HPDE6-E6E7 (cell line): ENCODE data around the gene STXBP6.

Experiments used
- DNase-seq: peaks from one replicate; pipeline ENCODE4 v3.0.0; 2011; ENCODE audit warnings: missing footprints; ENCODE audit errors: extremely low spot score

The STXBP6 gene

DNA sequence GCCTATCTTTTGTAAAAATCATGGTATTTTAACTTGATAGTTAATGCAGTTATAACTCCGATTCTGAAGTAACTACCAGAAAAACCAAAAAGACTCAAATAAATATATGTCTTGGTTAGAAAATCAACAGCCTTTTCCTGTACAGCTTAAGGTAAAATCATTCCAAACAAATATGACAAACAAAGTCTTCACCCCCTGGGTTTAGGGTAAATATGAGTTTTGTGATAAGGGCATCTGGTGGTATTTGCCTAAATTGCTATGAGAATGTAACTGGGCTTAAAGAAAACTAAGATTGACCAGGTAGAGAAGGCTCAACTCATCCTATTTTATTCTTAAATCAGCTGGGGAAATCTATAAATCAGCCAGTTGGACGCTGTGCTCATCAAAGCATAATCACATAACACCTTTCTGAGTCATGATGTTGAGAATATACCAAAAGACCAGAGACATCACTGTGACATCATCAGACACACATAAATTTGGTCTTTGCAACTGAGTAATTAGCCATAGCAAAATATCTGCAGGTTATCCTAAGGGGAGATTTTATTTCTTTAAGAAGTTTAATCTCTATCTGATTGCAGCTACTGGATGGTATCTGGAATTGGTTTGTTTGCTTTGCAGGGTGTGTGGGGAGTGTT lies 133.9 kb downstream of the STXBP6 start:
- DNase-seq, result no peak

- no peak for DNase-seq
Measured at GRCh38 chr14:24915403-24915921, 134.5 kb downstream of the STXBP6 start.

DNA sequence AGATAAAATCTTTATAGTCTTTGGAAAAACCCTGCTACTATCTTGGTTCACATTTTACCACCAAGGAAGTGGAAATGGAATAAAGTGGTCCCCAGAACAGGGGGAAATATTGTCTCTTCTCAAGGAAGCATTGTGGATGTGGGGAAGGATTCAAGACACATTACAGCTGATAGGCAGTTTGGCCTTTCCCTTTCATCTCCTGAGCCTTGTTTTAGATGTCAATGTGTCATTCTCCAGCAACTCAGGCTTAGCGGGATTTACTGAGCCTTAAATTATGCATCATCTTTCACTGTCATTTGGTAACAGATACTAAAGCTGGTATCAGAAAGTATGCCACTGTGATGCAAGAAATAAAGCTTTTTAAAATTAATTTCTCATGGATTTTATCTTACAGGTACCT lies 136.2 kb downstream of the STXBP6 start:
- no peak for DNase-seq

GRCh38 chr14:24913021-24913420 lies 136.9 kb downstream of the STXBP6 start:
- DNase-seq, result no peak

DNA sequence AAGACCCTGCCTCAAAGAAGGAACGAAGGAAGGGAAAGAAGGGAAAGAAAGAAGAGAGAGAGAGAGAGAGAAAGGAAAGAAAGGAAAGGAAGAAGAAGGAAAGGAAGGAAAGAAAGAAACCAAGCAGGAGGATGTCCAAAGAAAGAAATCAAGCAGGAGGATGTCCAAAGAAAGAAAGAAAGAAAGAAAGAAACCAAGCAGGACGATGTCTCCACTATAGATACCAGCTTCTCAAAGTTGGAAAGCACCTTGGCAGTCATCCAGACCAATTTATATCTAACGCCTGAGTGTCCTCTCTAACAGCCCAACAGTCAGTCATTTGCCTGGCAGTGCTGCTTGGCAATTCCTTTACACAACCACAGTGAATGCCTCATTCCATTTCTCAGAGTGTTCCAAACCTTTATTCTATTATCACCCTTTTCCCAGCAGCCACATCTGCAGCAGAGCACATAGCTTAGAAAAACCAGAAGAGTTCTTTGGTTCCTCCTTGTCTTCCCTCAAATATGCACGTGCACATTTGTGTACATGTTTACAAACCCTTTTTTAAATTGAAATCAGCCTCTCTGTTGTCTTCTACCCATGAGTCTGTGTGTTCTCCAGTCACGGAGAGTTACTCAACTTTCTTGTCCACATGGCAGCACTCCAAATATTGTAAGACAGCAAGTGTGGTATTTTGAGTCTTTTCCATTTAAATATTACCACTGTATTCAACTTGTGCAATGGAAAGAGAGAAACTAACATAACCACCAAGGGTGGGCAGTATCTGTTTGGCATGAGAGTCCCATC lies 138.4 kb downstream of the STXBP6 start:
- no peak for DNase-seq

GRCh38 chr14:24910408-24910986 lies 139.4 kb downstream of the STXBP6 start:
- no peak for DNase-seq

DNA sequence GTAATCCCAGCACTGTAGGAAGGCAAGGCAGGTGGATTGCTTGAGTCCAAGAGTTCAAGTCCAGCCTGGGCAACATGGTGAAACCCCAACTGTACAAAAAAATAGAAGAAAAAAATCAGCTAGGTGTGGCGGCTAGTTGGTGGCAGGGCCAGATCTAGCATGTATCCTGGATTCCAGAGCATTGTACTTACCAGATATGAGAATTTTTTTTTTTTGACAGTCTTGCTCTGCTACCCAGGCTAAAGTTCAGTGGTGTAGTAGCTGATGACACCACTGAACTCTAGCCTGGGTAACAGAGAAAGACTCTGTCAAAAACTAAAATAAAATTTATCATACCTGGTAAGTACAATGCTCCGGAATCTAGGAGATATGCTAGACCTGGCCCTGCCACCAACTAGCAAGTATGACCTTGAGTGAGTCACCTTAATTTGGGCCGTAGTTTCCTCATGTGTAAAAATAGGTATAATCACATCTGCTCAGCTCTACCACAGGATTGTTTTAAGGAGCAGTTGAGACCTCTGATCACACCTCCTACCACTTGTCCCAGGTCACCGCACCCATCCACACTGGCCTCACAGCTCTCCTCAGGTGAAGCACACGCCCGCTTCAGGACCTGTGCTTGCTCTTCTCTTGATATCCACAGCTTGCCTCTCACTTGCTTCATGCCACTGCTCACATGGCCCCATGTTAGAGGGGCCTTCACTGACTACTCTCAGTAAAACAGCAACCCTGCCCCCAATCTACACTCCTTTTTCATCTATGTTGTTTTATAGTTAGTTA lies 140.2 kb downstream of the STXBP6 start:
- no peak for DNase-seq

DNA sequence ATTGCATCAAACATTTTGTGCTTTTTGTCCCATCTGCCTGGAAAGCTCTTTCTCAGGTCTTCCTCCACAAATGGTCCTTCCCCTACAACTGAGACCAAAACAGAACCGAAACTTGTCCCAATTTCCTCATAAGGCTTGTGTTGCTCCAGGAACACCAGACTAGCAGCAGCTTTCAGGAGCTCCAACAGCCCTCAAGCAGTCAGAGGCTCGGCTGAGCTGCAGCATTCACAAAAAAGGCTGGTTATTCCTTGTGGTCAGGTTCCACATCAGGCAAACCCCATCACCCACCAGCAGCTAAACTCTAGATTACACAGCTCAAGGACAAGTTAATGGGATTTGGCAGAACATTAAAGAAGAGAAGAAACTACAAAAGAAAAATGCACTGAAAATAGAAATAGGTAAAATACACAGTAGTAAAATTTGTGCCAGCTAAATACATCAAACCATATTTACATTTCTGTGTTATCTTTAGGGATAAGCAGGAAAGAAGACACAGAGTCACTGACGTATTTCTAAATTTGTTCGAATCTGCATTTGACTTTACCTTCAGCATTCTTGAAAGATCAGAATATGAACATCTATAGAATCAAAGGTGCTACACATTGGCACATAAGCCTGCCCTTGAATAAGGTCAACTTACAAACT lies 141.2 kb downstream of the STXBP6 start:
- DNase-seq, result no peak

DNA sequence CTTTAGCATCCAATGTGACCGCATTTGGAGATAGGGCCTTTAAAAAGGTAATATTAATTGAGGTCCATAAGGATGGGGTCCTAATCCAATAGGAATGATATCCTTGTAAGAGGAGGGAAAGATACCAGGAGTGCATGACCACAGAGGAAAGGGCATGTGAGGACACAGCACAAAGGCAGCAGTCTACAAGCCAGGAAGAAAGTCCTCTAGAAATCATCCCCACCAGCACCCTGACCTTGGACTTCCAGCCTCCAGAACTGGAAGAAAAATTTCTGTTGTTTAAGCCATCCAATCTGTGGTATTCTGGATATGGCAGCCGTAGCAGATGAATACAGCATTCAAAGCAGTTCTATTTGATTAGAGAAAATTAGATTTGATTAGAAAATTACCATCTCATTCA lies 145.4 kb downstream of the STXBP6 start:
- no peak for DNase-seq

DNA sequence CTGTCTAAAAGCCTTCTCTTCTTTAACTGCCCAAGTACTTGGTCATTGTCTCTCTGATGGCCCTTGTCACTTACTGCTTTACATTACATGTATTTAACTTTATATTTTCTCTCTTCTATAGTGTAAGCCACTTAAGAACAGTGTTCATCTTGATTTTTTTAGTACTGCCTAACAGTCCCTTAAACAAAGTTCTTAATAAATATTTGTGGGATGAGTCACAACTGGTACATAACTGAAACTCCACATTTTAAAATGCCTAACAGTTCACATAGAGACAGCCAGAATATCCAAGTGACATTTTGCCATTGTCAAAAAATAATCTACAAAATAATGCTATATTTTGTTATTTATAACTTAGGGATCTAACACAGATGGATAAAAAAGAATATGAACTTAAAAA lies 146.6 kb downstream of the STXBP6 start:
- no peak for DNase-seq

- DNase-seq, result no peak
Measured at GRCh38 chr14:24900269-24901100, 149.5 kb downstream of the STXBP6 start.

- DNase-seq, result no peak
Measured at GRCh38 chr14:24897793-24898192, 152.2 kb downstream of the STXBP6 start.

DNA sequence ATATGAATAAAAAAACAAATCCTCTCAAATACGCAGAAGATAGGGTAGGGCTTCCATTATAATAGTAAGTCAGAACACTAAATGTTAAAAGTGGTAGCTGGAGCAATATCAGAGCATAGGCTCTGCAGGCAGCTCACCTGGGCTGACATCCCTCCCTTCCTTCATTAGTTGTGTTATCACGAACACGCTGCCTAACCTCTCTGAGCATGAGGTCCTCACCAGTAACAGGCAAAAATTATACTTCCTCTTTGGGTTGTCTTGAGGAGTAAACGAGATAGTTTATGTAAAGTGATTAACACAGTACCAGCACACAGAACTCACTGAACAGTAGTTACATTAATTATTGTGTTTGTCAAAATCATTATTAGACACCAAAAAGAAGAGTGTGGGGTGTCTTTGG lies 154.3 kb downstream of the STXBP6 start:
- no peak for DNase-seq

GRCh38 chr14:24895243-24895583 lies 154.7 kb downstream of the STXBP6 start:
- no peak for DNase-seq

GRCh38 chr14:24894583-24895242 lies 155.2 kb downstream of the STXBP6 start:
- DNase-seq, result no peak

DNA sequence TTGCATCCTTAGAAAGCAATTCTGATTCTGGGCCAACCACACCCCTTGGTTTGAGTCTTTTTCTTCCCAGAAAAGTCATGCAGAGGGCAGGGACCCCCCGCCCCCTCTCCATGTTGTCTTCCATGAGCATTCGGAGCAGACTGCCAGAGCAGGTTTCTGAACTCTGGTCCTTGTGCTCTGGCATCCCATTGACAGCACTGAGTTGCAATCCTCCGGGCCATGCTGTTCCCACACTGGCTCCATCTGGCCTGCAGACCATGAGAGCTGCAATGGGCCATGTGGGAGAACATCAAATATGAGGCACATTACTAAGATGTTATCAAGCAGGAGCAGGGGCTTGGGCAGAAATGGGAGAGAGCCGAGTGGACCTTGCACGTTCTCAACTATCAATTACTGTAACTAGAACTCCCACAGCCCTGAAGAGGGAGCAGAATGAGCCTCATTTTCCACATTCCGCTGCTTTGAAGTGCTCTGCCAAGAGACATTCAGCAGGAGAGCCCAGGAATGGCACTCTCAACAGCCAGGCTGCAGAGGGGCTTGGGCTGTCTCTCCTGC lies 157.4 kb downstream of the STXBP6 start:
- no peak for DNase-seq

DNA sequence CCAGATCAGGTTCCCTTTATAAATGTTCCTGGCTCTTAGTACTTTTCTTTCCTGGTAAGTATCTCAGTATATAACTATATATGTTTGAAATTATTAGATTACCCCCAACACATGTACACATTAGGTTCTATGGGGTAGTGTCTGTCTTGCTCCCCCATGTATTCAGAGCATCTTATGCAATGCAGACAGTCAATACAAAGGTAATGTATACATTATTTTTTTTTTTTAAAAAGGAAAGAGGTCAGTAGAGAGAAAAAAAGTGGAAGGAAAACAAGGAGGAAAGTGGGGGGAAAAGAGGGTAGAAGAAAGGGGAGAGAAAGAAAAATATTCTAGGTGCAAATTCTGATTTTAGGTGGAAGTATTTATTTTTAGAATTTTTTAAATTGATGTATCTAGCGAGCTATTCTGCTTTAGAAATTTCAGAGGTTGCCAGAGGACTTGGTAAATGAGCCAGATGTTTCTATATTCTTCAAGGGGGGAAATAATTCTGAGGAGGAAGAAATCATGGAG lies 157.9 kb downstream of the STXBP6 start:
- no peak for DNase-seq

DNA sequence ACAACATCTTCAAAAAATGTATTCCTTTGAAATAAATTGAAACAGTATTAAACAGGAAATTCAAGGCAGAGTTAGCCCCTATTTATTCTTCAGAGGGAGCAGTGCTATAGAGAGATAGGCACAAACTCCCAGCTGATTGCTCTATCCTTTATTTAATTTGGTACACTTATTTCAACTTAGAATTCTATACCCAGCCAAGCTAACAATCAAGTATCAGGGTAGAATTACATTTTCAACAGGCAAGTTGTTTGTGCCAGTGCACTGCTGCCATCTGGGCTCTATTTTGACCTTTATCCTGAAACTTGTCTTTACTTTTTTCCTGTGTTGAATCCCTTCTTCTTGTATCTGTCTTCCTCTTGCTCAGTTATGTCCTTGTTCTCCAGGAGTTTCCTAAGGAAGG lies 159.2 kb downstream of the STXBP6 start:
- DNase-seq, result no peak

DNA sequence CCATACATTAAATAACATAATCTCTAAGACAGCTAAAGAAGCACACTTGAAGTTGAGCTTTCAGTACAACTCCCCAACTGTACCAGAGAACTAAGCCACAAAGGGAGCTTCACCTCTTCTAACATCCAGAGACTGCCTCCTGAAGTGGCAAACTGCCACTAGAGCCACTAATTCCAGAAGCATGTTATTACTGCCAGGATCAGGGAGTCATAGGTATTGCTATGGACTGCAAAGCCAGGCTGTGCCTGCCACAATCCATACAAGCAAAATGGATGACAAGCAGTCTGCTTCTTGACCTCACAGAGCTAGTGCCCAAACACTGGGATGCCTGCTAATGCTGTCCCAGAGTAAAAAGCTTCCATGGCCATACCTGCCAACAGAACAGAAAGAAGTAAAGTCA lies 160.1 kb downstream of the STXBP6 start:
- DNase-seq, result no peak

GRCh38 chr14:24888532-24888931 lies 161.4 kb downstream of the STXBP6 start:
- no peak for DNase-seq
